Measurements from ENCODE around the gene KLC1. TPM values are rescaled to one million over a fixed set of nuclear protein-coding genes. Genes with fewer than 3 reads are reported as not detected.

KLC1 gene
- total RNA-seq, 1 experiment from 2014 or later, result 121 TPM

GRCh38 chr14:103730490-103731035, 101.6 kb downstream of the KLC1 start:
- H3K4me3 ChIP-seq (replicated peaks in 1 of 2; ENCODE audit: low read depth in 1 of 2, low read length in 2 of 2), result no peak overlapping the region
- ATAC-seq (no peak), DNase-seq (ENCODE audit: low read depth, low spot score) (no peak)
- H4K20me1 ChIP-seq (ENCODE audit: insufficient read depth), result no peaks in the 10 kb centered on the region
- no peak overlapping the region for H3K9ac ChIP-seq (ENCODE audit: low read length)
- RAD21 ChIA-PET (ENCODE audit: low non-redundant PET in 1 of 2, low total read pairs in 2 of 2, uncharacterized antibody in 2 of 2, unreplicated experiment in 2 of 2), result no interaction called here
- POLR2A ChIA-PET, result no interaction called here
- H3K79me2 ChIP-seq (ENCODE audit: insufficient read depth, low read length), result no peaks in the 10 kb centered on the region; the same call in 1 of the 2 replicates
- peaks cover 3 to 12% of the 10 kb centered on the region in 2 experiments; a peak in 3 of 4 replicates for H3K36me3 ChIP-seq (ENCODE audit: control insufficient read depth in 1 of 2, insufficient read depth in 2 of 2, low read length in 2 of 2)
- no peaks in the 10 kb centered on the region for H3K27me3 ChIP-seq (ENCODE audit: insufficient read depth, low read length)
- H3K4me2 ChIP-seq (ENCODE audit: low read length), result no peak overlapping the region
- intact Hi-C loops (cut with micrococcal nuclease), result no loop called here
- no peaks in the 10 kb centered on the region for H3K9me3 ChIP-seq (ENCODE audit: control insufficient read depth in 1 of 2, insufficient read depth in 1 of 2, low read depth in 1 of 2, low read length in 2 of 2)
- BruUV-seq (replicated peaks), result no TSS peak
- no peaks in the 10 kb centered on the region for H3K9me2 ChIP-seq (ENCODE audit: insufficient read depth)
- no peak overlapping the region for H2AFZ ChIP-seq (ENCODE audit: low read depth, low read length, poor library complexity, severe bottlenecking)
- H3K4me1 ChIP-seq (ENCODE audit: control insufficient read depth in 1 of 2, insufficient read depth in 2 of 2, low read length in 2 of 2), result no peaks in the 10 kb centered on the region
- H3K27ac ChIP-seq (ENCODE audit: low read depth, low read length), result no peak overlapping the region
- CTCF ChIA-PET, result no interaction called here
- TF ChIP-seq SP1 (IDR thresholded peaks at IDR 0.05; ENCODE audit: low read depth) (no peak), CTCF (IDR thresholded peaks at IDR 0.05 in 2 of 3, conservative IDR thresholded peaks at IDR 0.05 in 1 of 3; ENCODE audit: borderline replicate concordance in 1 of 3, insufficient read depth in 1 of 3, low read depth in 2 of 3, low read length in 2 of 3) (peak in 1 of 3 experiments; percentile 8; a peak in 1 of 6 replicates)

GRCh38 chr14:103731481-103731880, 102.5 kb downstream of the KLC1 start:
- Histone ChIP-seq H3K4me2 (ENCODE audit: low read length) (no peak overlapping the region), H3K9ac (ENCODE audit: low read length) (no peak overlapping the region), H3K27me3 (ENCODE audit: insufficient read depth, low read length) (no peaks in the 10 kb centered on the region), H3K36me3 (ENCODE audit: control insufficient read depth in 1 of 2, insufficient read depth in 2 of 2, low read length in 2 of 2) (peaks cover 3 to 12% of the 10 kb centered on the region in 2 experiments; a peak in 3 of 4 replicates), H3K27ac (ENCODE audit: low read depth, low read length) (no peak overlapping the region), H4K20me1 (ENCODE audit: insufficient read depth) (no peaks in the 10 kb centered on the region), H3K79me2 (ENCODE audit: insufficient read depth, low read length) (no peaks in the 10 kb centered on the region; the same call in 1 of the 2 replicates), H2AFZ (ENCODE audit: low read depth, low read length, poor library complexity, severe bottlenecking) (no peak overlapping the region), H3K9me2 (ENCODE audit: insufficient read depth) (no peaks in the 10 kb centered on the region), H3K9me3 (ENCODE audit: control insufficient read depth in 1 of 2, insufficient read depth in 1 of 2, low read depth in 1 of 2, low read length in 2 of 2) (no peaks in the 10 kb centered on the region), H3K4me3 (replicated peaks in 1 of 2; ENCODE audit: low read depth in 1 of 2, low read length in 2 of 2) (no peak overlapping the region), H3K4me1 (ENCODE audit: control insufficient read depth in 1 of 2, insufficient read depth in 2 of 2, low read length in 2 of 2) (no peaks in the 10 kb centered on the region)
- DNase-seq (ENCODE audit: low read depth, low spot score) (no peak), ATAC-seq (no peak)
- intact Hi-C loops (cut with micrococcal nuclease), result no loop called here
- no TSS peak for BruUV-seq (replicated peaks)
- ChIA-PET RAD21 (ENCODE audit: low non-redundant PET in 1 of 2, low total read pairs in 2 of 2, uncharacterized antibody in 2 of 2, unreplicated experiment in 2 of 2) (no interaction called here), POLR2A (no interaction called here), CTCF (no interaction called here)
- TF ChIP-seq POLR2AphosphoS5 (IDR thresholded peaks at IDR 0.05; ENCODE audit: low read depth, low read length) (no peak), RAD21 (IDR thresholded peaks at IDR 0.05; ENCODE audit: low read depth) (no peak), POLR2A (IDR thresholded peaks at IDR 0.05; ENCODE audit: borderline replicate concordance, extremely low read depth, insufficient read depth, insufficient read length) (no peak)

Measured in HCT116 (cell line).